OCI-LY7 (cell line): ENCODE measurements around the gene INTS14. TPM values are rescaled to one million over a fixed set of nuclear protein-coding genes. Genes with fewer than 3 reads are reported as not detected.

ENCODE experiments used
- BruUV-seq: library from RNA; stranded (reverse); fragments of 400-500 nt; replicated peaks from 2 replicates; lab custom pipeline; 2021; lab: Mats Ljungman, UMichigan
- CTCF ChIA-PET: fragments of 300-600 bp; sonication (Branson Sonifier 250); formaldehyde crosslinking; loops from one replicate; lab custom pipeline; 2022; ENCODE audit warnings: antibody characterized with exemption; ENCODE audit not compliant: unreplicated experiment; lab: Charles Lee
- POLR2A ChIA-PET: fragments of 300-600 bp; sonication (Branson Sonifier 250); formaldehyde crosslinking; loops from one replicate; lab custom pipeline; 2022; ENCODE audit warnings: antibody characterized with exemption; lab: Charles Lee
- DNase-seq: peaks from one replicate; pipeline ENCODE4 v3.0.0-alpha.2; 2015; ENCODE audit warnings: low spot score
- H2AFZ ChIP-seq: fragments of 200-600 bp; sonication (generic), shearing (Covaris generic); 2 replicates; pipeline ENCODE4 v1.6.1; 2014; ENCODE audit warnings: mild to moderate bottlenecking, antibody characterized with exemption, low read length, moderate library complexity
- H3K27ac ChIP-seq: fragments of 200-600 bp; sonication (generic); 2 replicates; pipeline ENCODE4 v1.5.1; 2014; ENCODE audit warnings: mixed run types, low read depth, mild to moderate bottlenecking, moderate library complexity, low read length, inconsistent platforms; ENCODE audit not compliant: poor library complexity, severe bottlenecking
- H3K36me3 ChIP-seq: fragments of 200-600 bp; sonication (generic); 2 replicates; pipeline ENCODE4 v1.6.1; 2014; ENCODE audit warnings: mild to moderate bottlenecking, antibody characterized with exemption, low read length, moderate library complexity, mixed read lengths; ENCODE audit not compliant: insufficient read depth
- H3K4me1 ChIP-seq: fragments of 200-600 bp; sonication (generic); 2 replicates; pipeline ENCODE4 v1.5.1; 2014; ENCODE audit warnings: mild to moderate bottlenecking, low read length; ENCODE audit not compliant: insufficient read depth, poor library complexity, severe bottlenecking
- H3K4me2 ChIP-seq: fragments of 200-600 bp; sonication (generic); 2 replicates; pipeline ENCODE4 v1.6.1; 2014; ENCODE audit warnings: mild to moderate bottlenecking, low read length
- H3K4me3 ChIP-seq: fragments of 200-600 bp; sonication (generic); 2 replicates; pipeline ENCODE4 v1.5.1; 2014; ENCODE audit warnings: mild to moderate bottlenecking, low read depth, low read length; ENCODE audit not compliant: poor library complexity, severe bottlenecking
- H3K79me2 ChIP-seq: fragments of 200-600 bp; sonication (generic); 2 replicates; pipeline ENCODE4 v1.6.1; 2016; ENCODE audit warnings: low read depth, mild to moderate bottlenecking, low read length, moderate library complexity, mixed read lengths; ENCODE audit not compliant: insufficient read depth
- H3K9me2 ChIP-seq: fragments of 200-600 bp; sonication (generic); 2 replicates; pipeline ENCODE4 v1.6.1; 2016; ENCODE audit warnings: mild to moderate bottlenecking, low read length, mixed read lengths; ENCODE audit not compliant: insufficient read depth
- H3K9me3 ChIP-seq: fragments of 200-600 bp; sonication (generic); 2 replicates; pipeline ENCODE4 v1.6.1; 2014; ENCODE audit warnings: mild to moderate bottlenecking, mixed run types, low read length, mixed read lengths
- H4K20me1 ChIP-seq: fragments of 200-600 bp; sonication (generic); 2 replicates; pipeline ENCODE4 v1.6.1; 2014; ENCODE audit warnings: mild to moderate bottlenecking, antibody characterized with exemption, low read length, moderate library complexity, mixed read lengths; ENCODE audit not compliant: insufficient read depth
- CTCF ChIP-seq: fragments of 200-600 bp; sonication (generic); conservative IDR thresholded peaks from 2 replicates; pipeline ENCODE4 v1.5.1; 2014; ENCODE audit warnings: mild to moderate bottlenecking, antibody characterized with exemption, low read length, moderate library complexity, mixed read lengths
- EZH2phosphoT487 ChIP-seq: fragments of 200-600 bp; sonication (generic); IDR thresholded peaks from 2 replicates; pipeline ENCODE4 v1.6.1; 2018; ENCODE audit warnings: low read depth, borderline replicate concordance, mild to moderate bottlenecking, mixed run types, antibody characterized with exemption, low read length, moderate library complexity, mixed read lengths
- intact Hi-C: fragments of 100-400 bp; cut with micrococcal nuclease; formaldehyde crosslinking; loops from one replicate; pipeline ENCODE4 v1.10.0; 2022; ENCODE audit not compliant: unreplicated experiment
- total RNA-seq, 2 experiments: library from RNA; depleted of rRNA in 1 of 2; stranded (reverse); fragments of >200 nt in 1 of 2; shearing (Covaris generic) in 1 of 2; gene quantifications; 2 replicates each; pipeline ENCODE4 v1.2.3, GENCODE V29; 2014 to 2022

Gene INTS14
- total RNA-seq, 2 experiments from 2014 or later = 45.8 to 46.7 TPM

DNA sequence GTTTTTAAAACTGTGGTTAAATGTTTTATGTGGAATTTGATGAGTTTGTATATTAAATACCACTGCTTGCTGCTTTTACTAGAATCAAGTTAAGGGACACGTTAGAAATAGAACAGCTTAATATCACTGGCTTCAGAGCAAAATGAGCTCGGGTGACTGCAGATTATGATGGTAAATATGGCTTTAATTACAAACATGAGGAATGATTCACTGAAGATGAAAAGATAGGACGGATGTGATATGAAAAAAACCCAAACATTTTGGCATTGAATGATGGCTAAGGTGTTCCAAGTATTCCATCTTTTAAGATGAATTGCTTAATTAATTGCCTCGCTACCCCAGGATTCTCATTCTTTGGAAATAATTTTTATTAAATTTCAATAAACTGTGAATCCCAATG lies 44.5 kb upstream of the INTS14 start:
- Histone ChIP-seq H4K20me1 (no peaks in the 10 kb centered on the region), H2AFZ (no peak overlapping the region), H3K27ac (no peak overlapping the region), H3K4me2 (no peak overlapping the region), H3K4me1 (peaks cover 16% of the 10 kb centered on the region), H3K9me3 (no peaks in the 10 kb centered on the region), H3K79me2 (no peaks in the 10 kb centered on the region), H3K9me2 (no peaks in the 10 kb centered on the region), H3K4me3 (no peak overlapping the region), H3K36me3 (peaks cover 77% of the 10 kb centered on the region)
- CTCF ChIA-PET = no interaction called here
- TF ChIP-seq EZH2phosphoT487 (no peak), CTCF (no peak)
- BruUV-seq = no TSS peak
- intact Hi-C loops = no loop called here
- no peak for DNase-seq
- POLR2A ChIA-PET = no interaction called here

GRCh38 chr15:65655026-65655425 lies 44.1 kb upstream of the INTS14 start:
- no peak overlapping the region for H3K4me3 ChIP-seq
- no peaks in the 10 kb centered on the region for H3K79me2 ChIP-seq
- intact Hi-C loops = no loop called here
- H3K4me2 ChIP-seq = no peak overlapping the region
- H3K4me1 ChIP-seq = peaks cover 13% of the 10 kb centered on the region
- no peak overlapping the region for H3K27ac ChIP-seq
- H2AFZ ChIP-seq = no peak overlapping the region
- ChIA-PET CTCF (no interaction called here), POLR2A (no interaction called here)
- H4K20me1 ChIP-seq = no peaks in the 10 kb centered on the region
- no peaks in the 10 kb centered on the region for H3K9me3 ChIP-seq
- BruUV-seq = TSS peak; percentile 62
- no peak for DNase-seq
- TF ChIP-seq CTCF (no peak), EZH2phosphoT487 (no peak)
- peaks cover 73% of the 10 kb centered on the region for H3K36me3 ChIP-seq
- H3K9me2 ChIP-seq = no peaks in the 10 kb centered on the region

DNA sequence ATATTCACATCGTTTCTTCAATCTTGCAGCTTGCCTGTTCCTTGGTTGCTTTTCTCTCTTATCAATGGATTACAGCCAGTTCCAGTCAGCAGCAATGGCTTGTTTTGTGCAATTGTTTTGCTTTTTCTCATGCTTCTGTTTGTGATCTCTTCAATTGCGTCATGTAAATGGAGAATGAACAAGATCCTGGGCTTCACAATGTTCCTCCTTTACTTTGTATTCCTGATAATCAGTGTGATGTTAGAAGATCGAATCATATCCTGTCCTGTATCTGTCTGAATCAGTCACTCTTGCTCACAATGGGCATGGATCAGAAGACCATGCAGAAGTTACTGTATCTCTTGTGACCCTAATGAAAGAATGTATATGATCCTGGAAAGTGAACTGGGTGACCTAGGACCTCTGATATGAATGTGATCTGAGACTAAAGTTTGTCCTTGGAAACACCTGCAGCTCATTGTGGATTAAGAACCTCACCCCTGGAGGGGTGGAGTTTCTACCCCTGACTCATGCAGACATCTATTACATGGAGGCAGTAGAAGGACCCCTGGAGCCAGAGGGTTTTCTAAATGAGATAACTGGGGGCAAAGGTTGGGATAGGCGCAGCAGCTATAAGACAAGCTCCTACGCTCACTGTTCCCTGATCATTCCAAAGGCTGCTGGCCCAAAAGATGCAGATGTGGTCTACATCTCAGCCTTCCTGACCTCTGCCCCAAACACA lies 43.0 kb upstream of the INTS14 start:
- no peak for TF ChIP-seq CTCF
- Histone ChIP-seq H3K36me3 (peaks cover 64% of the 10 kb centered on the region), H3K4me2 (no peak overlapping the region), H3K27ac (no peak overlapping the region), H2AFZ (no peak overlapping the region), H4K20me1 (no peaks in the 10 kb centered on the region), H3K4me3 (no peak overlapping the region), H3K4me1 (peaks cover 6% of the 10 kb centered on the region), H3K9me3 (no peaks in the 10 kb centered on the region), H3K9me2 (no peaks in the 10 kb centered on the region), H3K79me2 (no peaks in the 10 kb centered on the region)
- intact Hi-C loops = no loop called here
- ChIA-PET POLR2A (interaction anchor here (1.1 kb wide), 1 partner anchor 48 kb away, joined by 3 read pairs; no protein-coding TSS in a partner anchor), CTCF (no interaction called here)
- no TSS peak for BruUV-seq
- no peak for DNase-seq
